ENCODE data around the gene DNAJB4. TPM values are rescaled to one million over a fixed set of nuclear protein-coding genes. Genes with fewer than 3 reads are reported as not detected.
"Not testable (repeated sequence)": the region's sequence is repeated elsewhere in the genome, so short reads cannot be mapped to it uniquely, and the experiment has no call there.

The DNAJB4 gene
- total RNA-seq, 1 experiment from 2014 or later: 10.2 TPM

- in situ Hi-C loops (cut with HindIII; ENCODE audit: low pct_unique_long_range_greater_than_20kb, low sequenced_read_pairs): no loop called here
These were observed 44.7 kb downstream of the DNAJB4 start for GRCh38 chr1:78049396-78049795.

GRCh38 chr1:78051005-78051404 is 46.3 kb downstream of the DNAJB4 start:
- DNase-seq (ENCODE audit: low read depth, low spot score): no peak
- in situ Hi-C loops (cut with HindIII; ENCODE audit: low pct_unique_long_range_greater_than_20kb, low sequenced_read_pairs): no loop called here

More at GRCh38 chr1:78049396-78049795, 44.7 kb downstream of the DNAJB4 start:
- no peak for DNase-seq (ENCODE audit: low read depth, low spot score)

- DNase-seq (ENCODE audit: low read depth, low spot score): no peak
These were observed 48.1 kb downstream of the DNAJB4 start for GRCh38 chr1:78052685-78053405.

GRCh38 chr1:78053498-78053897 is 48.8 kb downstream of the DNAJB4 start:
- in situ Hi-C loops (cut with HindIII; ENCODE audit: low pct_unique_long_range_greater_than_20kb, low sequenced_read_pairs): no loop called here

More at GRCh38 chr1:78052685-78053405, 48.1 kb downstream of the DNAJB4 start:
- in situ Hi-C loops (cut with HindIII; ENCODE audit: low pct_unique_long_range_greater_than_20kb, low sequenced_read_pairs): no loop called here

GRCh38 chr1:78054559-78054958 is 49.8 kb downstream of the DNAJB4 start:
- no peak for DNase-seq (ENCODE audit: low read depth, low spot score)

More at GRCh38 chr1:78053498-78053897, 48.8 kb downstream of the DNAJB4 start:
- no peak for DNase-seq (ENCODE audit: low read depth, low spot score)

GRCh38 chr1:78054972-78055371 is 50.2 kb downstream of the DNAJB4 start:
- in situ Hi-C loops (cut with HindIII; ENCODE audit: low pct_unique_long_range_greater_than_20kb, low sequenced_read_pairs): no loop called here
- no peak for DNase-seq (ENCODE audit: low read depth, low spot score)

More at GRCh38 chr1:78054559-78054958, 49.8 kb downstream of the DNAJB4 start:
- in situ Hi-C loops (cut with HindIII; ENCODE audit: low pct_unique_long_range_greater_than_20kb, low sequenced_read_pairs): no loop called here

- in situ Hi-C loops (cut with HindIII; ENCODE audit: low pct_unique_long_range_greater_than_20kb, low sequenced_read_pairs): no loop called here
- no peak for DNase-seq (ENCODE audit: low read depth, low spot score)
These were observed 50.9 kb downstream of the DNAJB4 start for GRCh38 chr1:78055565-78056132.

GRCh38 chr1:78058670-78059069 is 53.9 kb downstream of the DNAJB4 start:
- DNase-seq (ENCODE audit: low read depth, low spot score): no peak
- in situ Hi-C loops (cut with HindIII; ENCODE audit: low pct_unique_long_range_greater_than_20kb, low sequenced_read_pairs): no loop called here

GRCh38 chr1:78060857-78061563 is 56.3 kb downstream of the DNAJB4 start:
- in situ Hi-C loops (cut with HindIII; ENCODE audit: low pct_unique_long_range_greater_than_20kb, low sequenced_read_pairs): no loop called here
- DNase-seq (ENCODE audit: low read depth, low spot score): no peak

- in situ Hi-C loops (cut with HindIII; ENCODE audit: low pct_unique_long_range_greater_than_20kb, low sequenced_read_pairs): no loop called here
These were observed 57.2 kb downstream of the DNAJB4 start for GRCh38 chr1:78061825-78062523.

GRCh38 chr1:78064886-78065285 is 60.1 kb downstream of the DNAJB4 start:
- in situ Hi-C loops (cut with HindIII; ENCODE audit: low pct_unique_long_range_greater_than_20kb, low sequenced_read_pairs); DNase-seq (ENCODE audit: low read depth, low spot score): not testable (repeated sequence)

More at GRCh38 chr1:78061825-78062523, 57.2 kb downstream of the DNAJB4 start:
- DNase-seq (ENCODE audit: low read depth, low spot score): no peak

Small RNAs within 50 kb of the gene (small RNA-seq; reads per million reads assigned to genes)
- gene AC103591.3: 0.19 to 4.5 reads per million in 2 experiments

Other genes starting within 250 kb of the DNAJB4 start
- 91.1 and 92.6 TPM in 2 replicates for gene USP33, start 245.1 kb upstream of the DNAJB4 start, total RNA-seq (2014; rRNA removed; shearing (Covaris generic))
- gene MIGA1, start 225.3 kb upstream of the DNAJB4 start, total RNA-seq (2014; rRNA removed; shearing (Covaris generic)): 14.4 and 16.4 TPM in 2 replicates
- 0.45 and 1.4 TPM in 2 replicates for gene NEXN, start 116.3 kb upstream of the DNAJB4 start, total RNA-seq (2014; rRNA removed; shearing (Covaris generic))
- 96.3 and 100 TPM in 2 replicates for gene FUBP1, start 25.9 kb upstream of the DNAJB4 start, total RNA-seq (2014; rRNA removed; shearing (Covaris generic))
- not detected in 2 replicates for gene GIPC2, start 41.0 kb downstream of the DNAJB4 start, total RNA-seq (2014; rRNA removed; shearing (Covaris generic))